ENCODE data around the gene PIP4K2C.
"Not testable (repeated sequence)": the region's sequence is repeated elsewhere in the genome, so short reads cannot be mapped to it uniquely, and the experiment has no call there.

PIP4K2C gene

DNA sequence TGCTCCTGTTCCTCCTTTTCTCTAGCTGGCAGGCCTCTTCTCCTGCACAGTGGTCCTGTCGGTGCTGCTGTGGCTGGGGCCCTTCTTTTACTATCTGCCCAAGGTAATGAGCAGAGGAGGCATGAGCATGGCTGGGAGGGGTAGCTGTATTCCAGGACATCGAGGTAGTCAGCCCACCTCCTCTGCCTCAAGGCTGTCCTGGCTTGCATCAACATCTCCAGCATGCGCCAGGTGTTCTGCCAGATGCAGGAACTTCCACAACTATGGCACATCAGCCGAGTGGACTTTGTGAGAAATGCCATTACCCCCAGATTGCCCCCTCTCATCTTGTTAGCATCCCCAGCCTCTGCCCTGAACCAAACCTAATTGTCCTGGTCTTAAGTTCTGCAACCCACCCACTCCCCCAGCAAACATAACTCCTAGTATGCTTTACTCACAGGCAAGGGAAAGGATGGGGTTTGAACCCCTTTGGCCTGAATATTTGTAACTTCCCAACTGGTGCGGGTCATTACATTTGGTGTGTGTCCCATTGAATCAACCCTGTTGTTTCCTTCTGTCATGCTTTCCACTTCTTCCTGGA lies 32.9 kb downstream of the PIP4K2C start:
- DNase-seq, result no peak

DNA sequence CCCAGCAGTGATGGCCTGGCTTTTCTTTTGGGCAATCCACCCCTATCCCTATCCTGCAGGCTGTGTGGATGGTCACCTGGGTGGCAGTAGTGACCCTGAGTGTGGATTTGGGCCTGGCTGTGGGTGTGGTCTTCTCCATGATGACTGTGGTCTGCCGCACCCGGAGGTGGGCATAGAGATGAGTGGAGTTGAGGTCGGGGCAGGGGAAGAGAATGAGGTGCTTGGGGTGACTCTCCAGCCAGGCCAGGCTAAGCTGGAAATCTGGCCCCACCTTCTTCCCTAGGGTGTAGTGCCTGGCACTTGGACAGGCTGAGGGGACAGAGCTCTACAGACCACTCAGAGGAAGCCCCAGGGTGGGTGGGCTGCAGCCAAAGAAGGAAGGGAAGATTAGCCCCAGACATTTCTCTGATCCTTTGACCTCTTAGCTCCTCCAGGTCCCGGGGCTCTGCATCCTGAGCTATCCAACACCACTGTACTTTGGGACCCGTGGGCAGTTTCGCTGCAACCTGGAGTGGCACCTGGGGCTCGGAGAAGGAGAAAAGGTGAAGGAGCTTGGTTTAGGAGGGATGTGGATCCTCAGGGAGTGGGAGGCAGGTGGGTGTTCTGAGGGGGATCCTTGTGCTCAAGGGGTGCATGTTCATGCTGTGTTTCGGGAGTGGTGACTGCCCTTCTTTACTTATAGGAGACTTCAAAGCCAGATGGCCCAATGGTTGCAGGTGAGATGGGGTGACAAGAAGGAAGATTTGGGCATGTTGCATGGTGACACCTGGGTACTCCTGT lies 33.6 kb downstream of the PIP4K2C start:
- DNase-seq, result no peak

DNA sequence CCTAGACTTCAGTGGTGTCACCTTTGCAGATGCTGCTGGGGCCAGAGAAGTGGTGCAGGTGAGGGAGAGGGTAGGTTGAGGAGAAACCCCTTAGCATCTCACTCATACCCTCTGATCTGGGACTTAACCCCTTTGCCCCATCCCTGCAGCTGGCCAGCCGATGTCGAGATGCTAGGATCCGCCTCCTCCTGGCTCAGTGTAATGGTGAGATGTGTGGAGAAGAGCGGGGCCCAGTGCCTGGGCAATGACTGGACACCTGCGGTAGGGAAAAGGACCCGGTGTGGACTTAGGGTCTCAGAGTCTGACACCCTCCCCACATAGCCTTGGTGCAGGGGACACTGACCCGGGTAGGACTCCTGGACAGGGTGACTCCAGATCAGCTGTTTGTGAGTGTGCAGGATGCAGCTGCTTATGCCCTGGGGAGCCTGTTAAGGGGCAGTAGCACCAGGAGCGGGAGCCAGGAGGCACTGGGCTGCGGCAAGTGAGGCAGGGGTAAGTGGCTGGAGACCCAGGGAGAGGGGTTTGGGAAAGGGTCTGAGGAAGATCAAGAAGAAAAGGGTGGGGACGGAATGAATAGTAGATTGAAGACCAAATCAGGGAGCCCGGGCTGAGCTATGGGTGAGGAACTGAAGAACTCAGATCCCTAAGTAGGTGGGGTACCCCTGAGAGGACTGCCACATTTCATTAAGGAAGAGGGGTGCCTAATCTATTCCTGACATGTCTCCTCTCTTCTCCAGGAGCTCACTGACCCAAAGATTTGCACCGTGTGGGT lies 34.5 kb downstream of the PIP4K2C start:
- no peak for DNase-seq

DNA sequence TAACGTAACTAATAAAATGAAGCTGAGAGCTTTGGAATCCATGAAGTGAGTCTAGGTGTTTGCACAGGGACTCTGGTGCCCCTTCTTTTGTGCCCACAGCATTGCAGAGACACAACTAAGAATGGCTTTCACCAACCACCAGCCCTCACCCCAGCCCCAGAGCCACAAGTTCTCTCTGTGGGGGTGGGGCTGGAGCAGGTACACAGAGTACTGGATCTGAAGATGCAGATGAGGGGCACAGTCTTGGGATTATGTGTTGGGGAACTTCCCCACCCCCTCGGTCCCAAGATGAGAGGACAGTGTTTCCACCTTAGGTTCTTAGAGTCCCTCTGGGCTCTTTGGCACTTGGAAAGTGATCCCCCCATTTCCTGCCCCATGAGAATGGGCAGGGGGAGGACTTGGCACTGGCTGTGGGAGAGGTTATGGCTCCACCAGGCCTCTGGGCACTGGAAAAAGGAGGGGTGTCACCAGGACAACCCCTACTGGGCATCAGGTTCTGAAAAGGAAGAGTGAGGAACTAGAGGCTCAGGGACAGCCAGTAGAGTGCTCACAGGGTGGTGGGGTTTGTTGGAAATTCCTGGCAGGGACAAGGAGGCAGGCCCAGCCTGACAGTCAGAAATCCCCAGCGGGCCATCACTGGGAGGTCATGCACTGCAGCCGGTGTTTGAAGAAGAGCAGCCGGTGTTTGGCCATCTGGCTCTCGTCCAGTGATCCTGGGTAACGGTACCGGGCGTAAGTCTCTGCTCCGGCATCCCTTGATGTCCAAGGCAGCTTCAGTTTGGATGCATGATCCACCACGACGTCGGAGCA lies 35.3 kb downstream of the PIP4K2C start:
- no peak for DNase-seq

DNA sequence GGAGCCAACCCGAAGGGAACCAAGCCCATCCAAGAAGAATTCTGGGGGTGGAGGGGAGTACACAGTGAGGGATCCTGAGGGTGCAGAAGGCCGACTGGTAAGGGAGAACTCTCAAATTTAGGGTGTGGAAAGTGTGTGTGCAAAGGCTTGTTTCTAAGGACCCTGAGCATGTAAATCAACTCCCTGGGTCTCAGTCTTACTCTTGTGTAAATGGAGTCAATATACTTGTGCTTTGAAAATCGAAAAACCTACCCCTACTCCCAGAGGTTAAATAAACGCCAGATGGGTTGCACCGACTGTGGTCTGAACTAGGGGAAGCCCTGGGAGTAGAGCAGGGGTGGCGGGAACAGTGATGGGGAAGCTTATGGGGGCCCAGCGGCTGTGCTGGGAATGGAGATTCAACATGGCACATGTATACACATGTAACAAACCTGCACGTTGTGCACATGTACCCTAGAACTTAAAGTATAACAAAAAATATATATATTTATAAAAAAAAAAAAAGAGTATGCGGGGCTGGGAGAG lies 36.0 kb downstream of the PIP4K2C start:
- no peak for DNase-seq

DNA sequence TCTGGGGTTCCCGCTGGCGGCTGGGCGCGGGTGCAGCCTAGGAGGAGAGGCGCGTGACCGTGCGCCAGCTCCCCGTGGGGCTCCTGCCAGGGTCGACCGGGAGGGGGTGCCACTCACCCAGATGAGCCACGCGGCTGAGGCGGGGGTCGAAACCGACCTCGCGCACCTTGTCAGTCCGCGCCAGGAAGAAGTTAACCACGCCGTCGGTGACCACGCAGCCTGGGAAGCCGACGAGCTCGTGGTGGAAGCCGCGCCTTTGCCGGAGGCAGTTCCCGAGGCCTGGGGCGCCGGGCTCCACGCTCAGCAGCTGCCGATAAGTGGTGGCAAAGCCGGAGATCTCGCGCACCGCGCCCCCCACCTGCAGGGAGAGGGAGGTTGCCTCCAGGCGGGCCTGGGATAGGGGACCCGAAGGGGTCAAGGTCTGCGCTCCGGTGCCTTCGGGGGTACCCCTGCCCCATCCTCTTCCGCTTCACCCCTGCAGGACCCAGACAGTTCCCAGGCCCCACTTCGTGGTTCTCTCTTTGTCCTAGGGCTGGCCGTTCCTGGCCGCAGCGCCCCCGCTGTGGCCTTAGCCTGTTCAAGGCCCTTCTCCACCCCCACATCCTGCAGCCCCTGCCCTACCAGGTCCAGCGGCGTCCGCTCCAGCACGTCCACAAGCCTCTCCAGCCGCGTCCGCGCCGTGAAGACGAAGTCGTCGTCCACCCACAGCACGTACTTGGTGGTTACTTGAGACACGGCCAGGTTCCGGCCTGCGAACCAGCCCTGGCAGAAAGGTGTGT lies 36.7 kb downstream of the PIP4K2C start:
- DNase-seq, result peak; percentile 27

DNA sequence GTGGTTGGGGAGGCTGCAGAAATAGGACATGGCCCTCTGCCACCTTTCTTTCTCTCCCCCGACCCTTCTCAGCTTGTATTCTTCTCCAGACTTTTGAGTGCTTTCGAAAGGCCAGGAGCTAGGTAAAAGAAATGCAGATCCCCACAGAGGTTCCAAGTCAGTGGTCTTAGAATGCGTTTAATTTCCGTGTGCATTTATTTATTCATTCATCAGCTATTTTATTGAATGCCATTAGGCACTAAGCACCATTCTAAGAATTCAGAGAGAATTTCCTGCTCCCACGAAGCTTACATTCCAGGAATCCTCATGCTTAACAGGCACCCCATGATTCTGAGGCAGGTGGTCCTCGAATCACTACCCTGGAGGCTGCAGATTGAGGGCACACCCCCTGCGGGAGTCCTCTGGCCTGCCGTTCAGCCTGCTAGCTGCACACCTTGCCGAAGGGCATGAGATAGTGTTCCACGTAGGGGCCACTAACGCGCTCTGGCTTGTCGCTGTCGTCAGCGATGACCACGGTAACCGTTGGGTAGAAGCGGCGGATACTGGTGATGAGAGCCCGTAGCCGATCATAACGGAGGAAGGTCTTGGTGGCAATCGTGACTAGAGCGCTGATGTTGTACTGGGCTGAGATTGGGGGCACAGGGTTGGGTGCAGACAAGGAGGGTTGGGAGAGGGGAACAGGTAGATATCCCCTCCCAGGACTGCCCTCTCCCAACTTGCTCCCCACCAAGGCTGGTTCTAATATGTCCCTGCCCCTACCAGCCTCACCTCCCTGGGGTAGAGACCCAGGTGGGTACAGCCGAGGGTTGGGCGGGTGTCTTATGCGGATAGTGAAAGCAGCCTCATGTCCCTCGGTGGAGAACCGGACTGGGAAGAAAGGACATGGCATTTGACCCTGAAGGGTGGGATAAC lies 37.5 kb downstream of the PIP4K2C start:
- DNase-seq, result no peak

DNA sequence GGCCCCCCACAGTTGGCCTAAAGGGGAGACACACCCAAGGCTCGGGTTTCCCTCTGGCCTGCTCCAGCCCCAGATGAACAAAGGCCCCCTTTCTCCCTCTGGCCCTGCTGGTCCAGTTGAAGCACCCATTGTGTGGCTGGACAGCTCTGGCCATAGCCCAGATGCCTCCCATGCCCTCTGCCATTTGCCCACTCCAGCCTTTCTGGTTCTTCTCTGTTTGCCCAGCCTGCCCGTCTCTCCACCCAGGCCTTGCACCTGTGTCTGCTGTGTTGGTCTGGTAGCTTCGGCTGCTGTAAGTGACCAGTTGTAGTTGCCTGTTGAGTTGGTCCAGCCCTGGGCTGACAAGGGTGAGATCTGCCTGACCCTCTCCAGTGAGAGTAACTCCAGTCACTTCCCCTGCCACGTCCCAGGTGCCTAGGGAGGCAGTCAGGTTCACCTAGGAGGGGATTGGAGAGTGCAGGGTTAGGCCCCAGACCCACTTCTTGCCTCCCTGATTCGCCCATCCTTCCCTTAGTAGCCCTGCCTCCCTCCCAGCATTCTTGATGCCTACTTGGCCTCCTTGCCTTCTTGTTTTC lies 39.0 kb downstream of the PIP4K2C start:
- DNase-seq, result no peak

DNA sequence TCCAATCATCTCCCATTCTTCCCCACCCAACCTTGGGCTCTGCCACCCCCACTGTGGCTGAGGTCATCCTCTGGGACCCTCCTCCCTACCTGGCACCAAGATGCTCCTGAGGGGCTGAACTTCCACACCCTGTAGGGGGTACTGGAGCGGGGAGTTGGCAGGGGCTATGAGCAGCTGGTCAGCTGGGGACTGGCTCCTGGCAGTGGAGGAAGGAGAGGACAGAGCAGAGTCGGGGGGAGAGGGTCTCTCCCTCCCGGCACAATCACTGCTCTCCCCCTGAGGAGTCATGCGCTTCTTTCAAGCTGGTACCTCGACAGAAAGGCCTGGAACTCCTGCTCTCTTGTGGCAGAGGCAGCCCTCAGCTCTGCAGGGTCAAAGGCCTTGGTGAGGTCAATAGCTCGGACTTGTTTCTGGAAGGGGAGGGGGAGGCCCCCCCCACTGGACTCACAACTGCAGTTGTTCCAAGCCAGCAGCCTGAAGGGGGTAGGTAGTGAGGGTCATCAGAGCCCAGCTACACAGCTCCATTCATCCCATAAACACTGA lies 40.0 kb downstream of the PIP4K2C start:
- DNase-seq, result no peak

DNA sequence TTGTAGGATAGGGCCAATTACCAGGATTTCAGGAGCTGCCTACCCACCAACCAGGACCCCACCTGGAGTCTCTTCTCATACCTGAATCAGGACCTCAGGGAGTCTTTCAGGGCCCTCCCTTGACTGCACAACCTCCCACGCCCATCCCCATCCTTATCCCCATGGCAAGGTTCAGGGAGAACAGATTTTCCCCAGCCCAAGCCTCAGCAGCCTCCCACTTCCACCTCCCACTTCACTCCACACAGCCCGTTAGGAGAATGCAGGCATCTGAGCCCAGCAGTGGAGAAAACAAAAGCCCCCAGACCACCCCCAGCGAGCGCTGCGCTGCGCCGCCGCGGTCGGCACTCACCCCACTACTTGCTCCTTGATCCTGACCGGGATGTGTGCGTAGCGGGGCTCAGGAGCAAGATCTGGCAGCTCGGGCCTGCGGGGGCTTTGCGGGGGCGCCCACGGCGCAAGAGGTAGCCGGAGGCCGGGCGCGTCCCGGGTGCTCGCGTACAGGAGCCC lies 40.6 kb downstream of the PIP4K2C start:
- DNase-seq, result no peak

DNA sequence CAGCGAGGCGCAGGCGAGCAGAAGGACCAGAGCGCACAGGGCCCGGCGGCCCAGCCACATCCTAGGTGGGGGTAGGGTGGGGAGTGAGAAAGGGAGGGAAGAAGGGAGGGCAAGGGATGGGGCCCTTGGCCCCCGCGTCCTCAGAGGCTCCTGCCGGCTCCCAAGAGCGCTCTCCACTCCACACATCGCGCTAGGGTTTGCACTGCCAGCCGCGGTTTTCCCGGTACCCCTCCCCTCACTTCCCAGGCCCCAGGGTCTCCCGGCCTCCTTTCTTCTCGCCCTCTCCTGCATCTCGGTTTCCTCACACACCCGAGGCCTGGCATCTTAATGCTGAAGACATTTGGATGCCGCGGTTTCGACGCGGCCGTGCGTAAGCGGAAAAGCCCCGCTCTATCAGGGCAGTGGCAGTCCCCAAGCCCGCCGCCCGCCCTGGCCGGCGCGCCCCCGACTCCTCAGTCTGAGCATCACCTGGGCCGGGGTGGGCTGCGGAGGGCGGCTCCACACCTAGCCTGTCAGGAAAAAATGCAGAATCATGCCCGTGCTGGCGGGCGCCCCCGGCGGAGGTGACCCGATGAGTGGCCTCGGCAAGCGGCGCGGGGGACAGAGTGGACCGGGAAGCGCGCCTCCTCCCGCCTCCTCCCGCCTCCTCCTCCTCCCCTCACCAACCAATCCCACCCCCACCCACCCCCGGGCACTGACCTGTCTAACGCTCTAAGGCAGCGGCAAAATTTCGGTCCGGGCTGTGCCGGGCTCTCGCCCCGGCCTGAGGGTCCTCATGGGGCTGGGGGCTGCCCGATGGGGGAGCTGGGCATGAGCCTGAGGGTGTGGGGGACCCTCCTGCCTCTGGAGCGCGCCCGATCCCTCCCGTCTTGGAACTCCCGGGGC lies 41.3 kb downstream of the PIP4K2C start:
- DNase-seq, result peak; percentile 22

DNA sequence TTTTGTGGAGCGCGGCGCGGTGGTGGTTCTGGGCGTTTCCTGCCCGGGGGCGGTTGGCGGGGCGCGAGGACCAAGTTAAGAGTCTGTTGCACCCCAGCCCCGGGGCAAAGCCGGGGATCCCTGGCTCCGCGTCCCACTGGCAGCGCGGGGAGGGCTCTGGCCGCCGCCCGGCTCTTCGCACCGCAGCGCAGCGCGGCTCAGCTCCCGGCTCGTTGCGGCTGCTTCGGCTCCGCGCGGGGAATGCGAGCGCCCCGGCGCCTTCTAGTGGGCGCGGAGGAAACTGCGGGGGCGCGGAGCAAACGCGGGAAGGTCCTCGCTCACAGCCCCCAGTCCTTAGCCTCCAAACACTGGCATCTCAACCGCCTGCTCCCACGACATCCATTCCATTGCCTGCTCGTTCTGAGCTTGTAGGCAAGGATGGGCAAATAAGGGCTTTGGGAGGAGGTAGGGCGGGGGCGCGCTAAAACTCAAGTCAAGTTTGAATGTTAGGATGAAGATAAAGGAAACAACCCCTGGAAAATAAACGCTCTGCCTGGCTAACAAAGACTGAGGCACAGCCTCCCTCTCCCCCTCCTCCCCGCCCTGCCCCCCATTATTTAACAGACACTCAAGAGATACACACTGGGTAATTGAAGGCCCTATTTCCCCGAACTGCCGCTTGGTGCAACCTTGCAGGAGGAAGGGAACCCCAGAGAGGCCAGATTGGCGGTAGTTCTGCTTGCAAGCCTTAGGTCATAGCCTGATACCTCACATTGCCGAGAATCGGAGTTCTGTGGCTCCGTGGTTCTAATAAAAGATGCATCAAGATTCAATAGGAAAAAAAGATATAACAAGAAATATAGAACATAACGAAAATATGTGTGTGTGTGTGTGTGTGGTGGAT lies 42.2 kb downstream of the PIP4K2C start, which contains the start of gene B4GALNT1:
B4GALNT1 (minus strand) TSS at position 244 of the 883 bp plus-strand sequence. CDS start 1,069 bp downstream, outside the sequence.
- DNase-seq, result peak; percentile 68

DNA sequence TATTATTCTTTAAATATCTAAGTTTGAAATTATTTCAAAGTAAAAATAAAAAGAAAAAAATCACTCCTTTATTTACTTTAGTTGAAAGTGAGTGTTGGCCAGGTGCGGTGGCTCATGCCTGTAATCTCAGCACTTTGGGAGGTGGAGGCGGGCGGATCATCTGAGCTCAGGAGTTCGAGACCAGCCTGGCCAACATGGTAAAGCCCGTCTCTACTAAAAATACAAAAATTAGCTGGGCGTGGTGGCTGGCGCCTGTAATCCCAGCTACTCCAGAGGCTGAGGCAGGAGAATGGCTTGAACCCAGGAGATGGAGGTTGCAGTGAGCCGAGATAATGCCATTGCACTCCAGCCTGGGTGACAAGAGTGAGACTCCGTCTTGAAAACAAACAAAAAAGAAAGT lies 45.7 kb downstream of the PIP4K2C start:
- DNase-seq, result not testable (repeated sequence)

DNA sequence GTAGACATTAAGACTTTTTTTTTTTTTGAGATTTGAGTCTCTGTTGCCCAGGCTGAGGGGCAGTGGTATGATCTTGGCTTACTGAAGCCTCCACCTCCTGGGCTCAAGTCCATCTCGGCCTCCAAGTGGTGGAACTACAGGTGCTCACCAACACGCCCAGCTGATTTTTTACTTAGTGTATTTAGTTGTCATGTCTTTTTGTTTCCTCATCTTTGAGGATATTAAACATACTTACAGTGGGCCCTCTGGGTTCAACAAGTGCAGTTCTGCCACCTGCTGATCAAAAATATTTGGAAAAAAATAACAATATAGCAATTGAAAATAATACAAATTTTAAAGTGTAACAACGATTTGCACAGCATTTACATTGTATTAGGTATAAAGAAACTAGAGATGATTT lies 46.4 kb downstream of the PIP4K2C start:
- DNase-seq, result no peak

DNA sequence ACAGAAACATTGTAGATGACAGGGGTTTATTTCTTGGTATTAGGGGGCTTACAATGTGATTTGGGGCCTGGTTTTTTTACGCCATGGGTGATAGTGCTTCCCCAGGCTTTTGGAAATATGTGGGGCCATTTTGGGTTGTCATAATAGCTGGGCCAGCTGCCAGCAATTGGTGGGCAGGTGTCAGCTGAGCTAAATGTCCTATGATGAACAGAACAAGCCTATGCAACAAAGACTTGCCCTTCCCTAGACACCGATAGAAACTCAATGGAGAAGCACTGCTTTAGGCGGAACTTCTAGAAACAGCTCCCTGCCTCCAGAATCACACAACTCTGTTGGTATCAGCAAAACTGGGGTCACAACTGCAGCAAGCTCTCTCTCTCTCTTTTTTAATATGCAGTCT lies 47.1 kb downstream of the PIP4K2C start:
- DNase-seq, result no peak

DNA sequence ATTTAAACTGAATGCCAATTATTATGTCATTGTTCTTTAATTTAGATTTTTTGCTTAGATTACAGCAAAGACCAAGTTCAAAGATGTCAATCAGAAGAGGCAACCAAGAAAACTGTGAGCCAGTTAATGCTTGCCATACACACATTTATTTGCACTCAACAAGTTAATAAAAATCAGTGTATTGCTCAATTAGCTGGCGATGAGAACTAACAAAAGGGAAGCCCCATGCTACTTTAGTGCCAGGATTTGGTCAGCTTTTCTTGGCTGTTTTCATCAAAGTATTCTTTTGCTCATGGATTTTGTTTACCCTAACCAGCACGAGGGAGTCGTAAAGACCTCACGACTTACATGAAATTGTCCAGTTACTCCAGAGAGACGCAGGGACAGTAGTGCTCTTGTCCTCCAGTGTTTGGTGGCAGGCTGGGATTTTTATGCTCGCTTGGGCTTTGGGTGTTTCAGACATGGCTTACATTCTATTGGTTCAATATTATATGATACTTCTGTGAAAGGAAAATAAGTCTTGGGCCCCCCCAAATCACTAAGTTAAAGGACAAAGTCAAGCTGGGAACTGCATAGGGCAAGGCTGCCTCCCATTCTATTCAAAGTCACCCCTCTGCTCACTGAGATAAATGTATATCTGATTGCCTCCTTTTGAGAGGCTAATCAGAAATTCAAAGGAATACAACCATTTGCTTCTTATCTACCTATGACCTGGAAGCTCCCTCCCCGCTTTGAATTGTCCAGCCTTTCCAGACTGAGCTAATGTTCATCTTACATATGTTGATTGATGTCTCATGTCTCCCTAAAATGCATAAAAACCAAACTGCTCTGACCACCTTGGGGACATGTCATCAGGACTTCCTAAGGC lies 49.4 kb downstream of the PIP4K2C start:
- no peak for DNase-seq
